NCI-H146 treated with DMSO at 0.1 percent for 48 hours (cell line): ENCODE data around the gene SVBP.

ENCODE experiments used
- DNase-seq: peaks from one replicate; lab custom pipeline; 2025; ENCODE audit not compliant: unreplicated experiment; lab: John Stamatoyannopoulos, UW

The SVBP gene

DNA sequence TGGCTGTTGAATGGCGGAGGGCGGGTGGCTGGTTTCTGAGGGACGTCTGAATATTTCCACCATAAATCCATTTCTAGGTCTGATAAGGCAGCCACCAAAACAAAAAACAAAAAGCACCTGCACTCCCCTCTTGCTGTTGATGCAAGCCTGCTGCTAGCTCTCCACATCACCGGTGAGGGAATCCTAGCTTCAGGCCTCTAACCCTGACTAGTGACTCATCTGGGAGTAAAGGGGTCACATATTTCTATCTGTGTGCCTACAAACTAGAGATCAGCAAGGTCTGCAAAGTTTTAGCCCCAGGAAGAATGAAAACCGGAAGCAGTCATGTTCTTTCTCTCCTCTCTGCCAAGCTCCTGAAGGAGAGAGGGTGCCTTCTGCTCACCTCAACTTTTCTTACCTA, 10.6 kb downstream of the SVBP start:
- no peak for DNase-seq

- DNase-seq, result no peak
Observed at GRCh38 chr1:42806171-42806570, 11.0 kb downstream of the SVBP start.

DNA sequence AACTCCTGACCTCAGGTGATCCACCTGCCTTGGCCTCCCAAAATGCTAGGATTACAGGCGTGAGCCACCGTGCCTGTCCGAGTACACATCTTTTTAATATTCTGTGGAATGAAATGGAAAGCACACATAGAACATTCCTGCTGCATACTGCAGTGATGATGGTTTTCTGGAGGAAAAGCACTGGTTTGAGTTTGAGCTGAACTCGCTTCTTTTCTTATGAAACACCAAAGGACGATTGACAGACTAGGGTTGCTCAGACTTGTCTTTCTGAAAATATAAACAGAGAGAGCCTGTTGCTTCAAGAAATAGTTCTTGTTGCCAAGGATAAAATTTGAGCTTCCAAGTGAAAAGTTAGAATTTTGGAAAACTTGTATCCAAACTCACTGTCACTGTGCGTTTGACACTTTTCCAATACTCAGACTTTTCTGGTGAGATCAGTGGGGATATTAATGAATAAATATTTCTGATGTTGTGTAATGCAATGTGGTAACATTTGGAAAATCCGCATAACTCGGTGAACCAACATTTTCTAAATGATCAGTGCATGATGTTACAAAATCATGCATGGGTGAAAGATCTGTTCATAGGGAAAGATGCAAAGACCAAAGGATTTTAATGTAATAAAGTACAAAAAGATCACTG, 15.2 kb downstream of the SVBP start:
- DNase-seq, result no peak

- DNase-seq, result no peak
Observed at GRCh38 chr1:42797979-42798378, 19.2 kb downstream of the SVBP start.

DNA sequence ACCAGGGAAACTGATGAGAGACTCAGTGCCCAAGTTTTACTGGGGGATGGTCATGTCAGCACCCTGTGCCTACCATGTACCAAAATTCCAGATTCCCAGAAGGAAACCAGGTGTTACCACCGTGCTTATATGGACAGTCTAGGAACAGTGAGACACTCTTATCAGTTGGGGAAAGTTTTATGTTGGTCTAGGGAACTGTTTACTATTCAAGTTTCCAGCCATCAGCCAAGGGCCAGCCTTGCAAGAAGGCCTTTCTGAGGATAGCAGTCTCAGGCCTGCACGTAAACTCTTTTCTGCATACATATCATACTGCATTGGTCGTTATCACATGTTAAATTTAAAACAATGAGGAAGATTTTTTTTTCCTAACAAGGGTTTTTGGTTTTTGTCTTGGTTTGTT, 19.8 kb downstream of the SVBP start:
- DNase-seq, result no peak

GRCh38 chr1:42793824-42794223, 23.4 kb downstream of the SVBP start:
- no peak for DNase-seq

- no peak for DNase-seq
Observed at GRCh38 chr1:42788021-42788420, 29.2 kb downstream of the SVBP start.

DNA sequence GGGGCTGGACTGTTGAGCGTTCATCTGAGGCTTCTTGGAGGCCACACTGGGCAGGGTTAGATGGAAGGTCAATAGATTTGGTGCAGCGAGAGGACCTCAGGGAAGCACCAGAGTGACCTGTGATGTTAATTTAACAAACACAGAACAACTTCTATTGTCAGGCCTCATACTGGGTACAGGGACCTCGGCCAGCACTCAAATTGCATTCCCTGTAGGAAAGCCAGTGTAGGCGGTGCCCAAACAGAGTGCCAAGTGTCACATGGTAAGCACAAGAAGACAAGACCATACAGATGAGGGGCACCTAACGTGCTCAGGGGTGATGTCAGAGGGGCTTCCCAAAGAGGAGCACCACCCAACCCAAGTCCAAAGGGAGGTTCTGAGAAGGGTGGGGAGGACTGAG, 31.1 kb downstream of the SVBP start:
- no peak for DNase-seq

GRCh38 chr1:42784946-42785693, 32.1 kb downstream of the SVBP start, which contains the start of gene TMEM269:
Gene TMEM269 (plus strand): TSS chr1:42784991. CDS start chr1:42789894, 4,903 bp downstream.
- no peak for DNase-seq

DNA sequence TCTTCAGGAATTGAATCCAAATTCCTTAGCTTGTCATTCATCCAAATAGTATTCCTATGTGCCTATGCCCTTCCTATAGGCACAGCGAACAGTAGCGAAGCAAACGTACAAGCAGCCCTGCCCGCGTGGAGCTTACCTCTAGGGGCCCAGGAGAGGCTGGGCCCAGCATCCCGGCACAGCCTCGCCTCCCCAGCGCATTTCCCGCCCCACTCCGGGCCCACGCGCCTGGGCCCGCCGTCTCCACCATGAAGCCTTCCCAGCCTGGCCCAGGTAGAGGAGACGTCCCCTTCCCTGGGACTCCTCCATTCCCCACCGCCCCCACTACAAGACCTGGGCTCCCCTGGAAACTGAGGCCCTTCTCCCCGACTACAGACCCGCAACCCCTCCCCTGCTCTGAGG, 32.7 kb downstream of the SVBP start:
- DNase-seq, result no peak

GRCh38 chr1:42783092-42783491, 34.1 kb downstream of the SVBP start:
- DNase-seq, result no peak

- DNase-seq, result no peak
Observed at GRCh38 chr1:42780176-42780575, 37.0 kb downstream of the SVBP start.

DNA sequence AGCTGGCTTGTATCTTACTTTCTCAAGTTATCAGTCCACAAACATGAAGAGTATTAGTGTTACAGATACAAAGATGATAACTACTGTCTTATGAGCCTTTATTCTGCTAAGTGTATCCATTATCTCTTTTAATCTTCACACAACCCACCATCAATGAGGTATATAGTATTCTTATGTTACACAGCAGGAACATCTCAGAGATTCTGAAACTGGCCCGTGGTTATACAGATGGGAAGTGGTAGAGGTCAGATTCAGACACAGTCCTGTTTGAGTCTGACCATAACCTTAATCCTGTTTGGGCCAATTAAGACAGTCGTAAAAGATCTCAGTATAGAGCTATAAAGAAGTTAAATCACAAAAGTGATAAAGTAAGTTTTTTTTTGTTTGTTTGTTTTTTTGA, 37.5 kb downstream of the SVBP start:
- no peak for DNase-seq

GRCh38 chr1:42777852-42778251, 39.3 kb downstream of the SVBP start:
- no peak for DNase-seq

- no peak for DNase-seq
Observed at GRCh38 chr1:42776502-42776901, 40.7 kb downstream of the SVBP start.

GRCh38 chr1:42774928-42775526, 42.2 kb downstream of the SVBP start:
- no peak for DNase-seq

GRCh38 chr1:42773420-42773819, 43.8 kb downstream of the SVBP start:
- DNase-seq, result no peak

DNA sequence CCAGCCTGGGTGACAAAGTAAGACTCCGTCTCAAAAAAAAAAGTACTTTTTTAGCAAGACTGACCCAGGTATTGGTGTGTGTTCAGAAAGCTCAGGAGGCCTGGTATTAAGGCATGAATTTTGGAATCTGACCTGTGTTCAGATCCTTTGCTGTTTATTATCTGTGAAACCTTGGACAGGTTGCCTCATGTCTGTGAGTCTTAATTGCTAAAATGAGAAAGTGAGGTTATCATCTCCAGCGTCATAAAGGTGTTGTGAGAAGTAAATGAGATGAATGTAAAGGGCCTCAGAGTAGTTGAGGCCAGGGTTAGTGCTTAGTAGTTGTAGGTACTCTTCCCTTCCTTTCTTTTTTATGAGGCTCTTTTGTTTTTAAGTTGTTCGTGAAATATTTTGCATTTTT, 47.4 kb downstream of the SVBP start:
- DNase-seq, result no peak

DNA sequence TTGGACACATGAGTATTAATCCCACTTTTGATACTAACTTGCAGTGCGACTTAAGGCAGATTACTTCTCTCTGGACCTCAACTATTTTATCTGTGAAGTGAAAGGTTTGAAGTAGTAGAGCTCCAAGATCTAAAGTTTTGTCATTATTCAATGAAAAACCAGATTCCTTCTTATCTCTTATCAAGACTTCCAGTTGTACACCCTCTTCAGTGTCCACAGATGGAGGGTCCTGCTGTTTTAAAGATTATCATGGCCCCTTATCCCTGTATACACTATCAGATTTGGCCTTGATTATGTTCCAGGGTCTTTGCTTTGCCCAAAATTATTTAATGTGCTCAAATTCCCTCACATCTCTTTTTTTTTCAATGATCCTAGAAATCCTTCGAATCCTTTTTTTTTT, 49.0 kb downstream of the SVBP start:
- no peak for DNase-seq

DNA sequence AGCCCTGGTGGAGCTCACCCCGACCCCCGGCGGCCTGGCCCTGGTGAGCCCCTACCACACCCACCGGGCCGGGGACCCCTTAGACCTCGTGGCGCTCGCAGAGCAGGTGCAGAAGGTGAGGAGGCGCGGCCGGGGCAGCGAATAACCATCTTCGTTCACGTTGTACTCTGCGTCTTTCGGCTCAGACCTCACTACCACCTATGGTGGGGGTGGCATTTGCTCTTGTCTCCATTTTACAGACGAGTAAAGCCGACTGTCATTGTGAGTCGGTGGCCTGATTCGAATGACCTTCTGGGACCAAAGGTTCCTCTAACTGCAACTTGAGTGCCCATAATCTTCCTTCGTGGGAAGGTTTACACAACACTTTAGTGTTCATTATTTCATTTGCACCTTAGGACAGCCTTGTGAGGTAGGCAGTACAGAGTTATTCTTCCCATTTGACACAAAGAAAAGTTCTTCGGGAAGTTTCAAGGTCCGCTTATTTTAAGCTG, 49.6 kb downstream of the SVBP start:
- no peak for DNase-seq

GRCh38 chr1:42766741-42767509, 50.3 kb downstream of the SVBP start, which contains the start of the genes C1orf50 and P3H1:
Gene C1orf50 (plus strand): TSS chr1:42767249. CDS start chr1:42767312, 63 bp downstream.
Gene P3H1 (minus strand): TSS chr1:42767028. CDS start chr1:42766971, 57 bp downstream.
- peak; percentile 88 for DNase-seq
